Caco-2 (cell line): ENCODE results near the gene AGPAT3. TPM values are rescaled to one million over a fixed set of nuclear protein-coding genes. Genes with fewer than 3 reads are reported as not detected.

Experiments used
- BruUV-seq: library from RNA; stranded (reverse); fragments of 400-500 nt; replicated peaks from 2 replicates; lab custom pipeline; 2021; lab: Mats Ljungman, UMichigan
- CTCF ChIA-PET: fragments of 300-600 bp; sonication (Branson Sonifier 250); formaldehyde crosslinking; loops from one replicate; lab custom pipeline; 2022; ENCODE audit warnings: antibody characterized with exemption; lab: Charles Lee
- POLR2A ChIA-PET: fragments of 300-600 bp; sonication (Branson Sonifier 250); formaldehyde crosslinking; loops from one replicate; lab custom pipeline; 2022; ENCODE audit warnings: antibody characterized with exemption; lab: Charles Lee
- DNase-seq, 2 experiments: peaks; one replicate each; pipeline versions ENCODE4 v3.0.0 to v3.0.0-alpha.2; 2020 to 2022
- H3K27me3 ChIP-seq: replicated peaks from 2 replicates; pipeline ENCODE4 v1.6.0; 2011; ENCODE audit warnings: low read length; ENCODE audit not compliant: control insufficient read depth, insufficient read depth
- H3K36me3 ChIP-seq: 2 replicates; pipeline ENCODE4 v1.5.1; 2011; ENCODE audit warnings: low read length; ENCODE audit not compliant: control insufficient read depth, insufficient read depth
- H3K4me1 ChIP-seq: fragments of 250-450 bp; sonication (Bioruptor Pico); 2 replicates; pipeline ENCODE4 v1.5.1; 2020; ENCODE audit warnings: mild to moderate bottlenecking
- H3K4me3 ChIP-seq: 2 replicates; pipeline ENCODE4 v1.5.1; 2011; ENCODE audit warnings: low read depth, mild to moderate bottlenecking, control low read depth, low read length
- H3K9me3 ChIP-seq: fragments of 250-450 bp; sonication (Bioruptor Pico); 2 replicates; pipeline ENCODE4 v1.5.1; 2020; ENCODE audit warnings: mild to moderate bottlenecking, moderate library complexity
- H3K27ac Mint-ChIP-seq: one replicate; pipeline ENCODE4 v1.8.0; 2022; ENCODE audit warnings: mixed read lengths; ENCODE audit not compliant: unreplicated experiment
- H3K27me3 Mint-ChIP-seq: one replicate; pipeline ENCODE4 v1.8.0; 2022; ENCODE audit warnings: mixed read lengths; ENCODE audit not compliant: insufficient read depth, unreplicated experiment
- H3K36me3 Mint-ChIP-seq: one replicate; pipeline ENCODE4 v1.8.0; 2022; ENCODE audit warnings: mild to moderate bottlenecking, mixed read lengths; ENCODE audit not compliant: insufficient read depth, unreplicated experiment
- H3K4me1 Mint-ChIP-seq: one replicate; pipeline ENCODE4 v1.8.0; 2022; ENCODE audit warnings: low read depth, mixed read lengths; ENCODE audit not compliant: unreplicated experiment
- H3K4me3 Mint-ChIP-seq: one replicate; pipeline ENCODE4 v1.8.0; 2022; ENCODE audit warnings: mild to moderate bottlenecking, moderate library complexity, mixed read lengths; ENCODE audit not compliant: unreplicated experiment
- H3K9me3 Mint-ChIP-seq: one replicate; pipeline ENCODE4 v1.8.0; 2022; ENCODE audit warnings: mixed read lengths; ENCODE audit not compliant: unreplicated experiment
- CTCF ChIP-seq, 2 experiments: fragments of 200-600 bp in 1 of 2; IDR thresholded peaks; 1 replicate in 1 of 2; 2 replicates in 1 of 2; pipeline versions ENCODE4 v1.5.1 to v1.8.0; 2011 to 2022; ENCODE audit warnings: antibody characterized with exemption in 1 of 2, control low read depth in 1 of 2, inconsistent platforms in 1 of 2, low read depth in 1 of 2, low read length in 1 of 2, mild to moderate bottlenecking in 1 of 2, moderate library complexity in 1 of 2; ENCODE audit not compliant: insufficient read depth in 1 of 2, severe bottlenecking in 1 of 2, unreplicated experiment in 1 of 2
- intact Hi-C: fragments of 100-400 bp; cut with micrococcal nuclease; formaldehyde crosslinking; loops from one replicate; pipeline ENCODE4 v1.10.0; 2022; ENCODE audit not compliant: unreplicated experiment
- total RNA-seq: library from RNA; stranded (reverse); gene quantifications from 2 replicates; pipeline ENCODE4 v1.2.3, GENCODE V29; 2022

AGPAT3 gene
- total RNA-seq, 1 experiment from 2014 or later = 61.8 TPM

- Mint-ChIP-seq H3K27ac (peak overlapping the region; percentile 85), H3K27me3 (no peaks in the 10 kb centered on the region), H3K9me3 (no peaks in the 10 kb centered on the region), H3K4me1 (peaks cover 48% of the 10 kb centered on the region), H3K36me3 (peaks cover 33% of the 10 kb centered on the region), H3K4me3 (peak overlapping the region; percentile 81)
- no TSS peak for BruUV-seq
- TF ChIP-seq CTCF (IDR thresholded peaks at IDR 0.05; ENCODE audit: insufficient read depth in 1 of 2, low read depth in 1 of 2, low read length in 1 of 2, severe bottlenecking in 1 of 2, unreplicated experiment in 1 of 2) = no peak
- intact Hi-C loops = loop anchor here (2.0 to 5.0 kb wide), 2 partner anchors 54 to 57 kb away; no protein-coding TSS in a partner anchor
- ChIA-PET CTCF (no interaction called here), POLR2A (no interaction called here)
- Histone ChIP-seq H3K4me1 (peaks cover 18% of the 10 kb centered on the region), H3K9me3 (no peaks in the 10 kb centered on the region), H3K36me3 (peaks cover 1% of the 10 kb centered on the region), H3K27me3 (no peaks in the 10 kb centered on the region), H3K4me3 (peak overlapping the region; percentile 90; the same call in 1 of the 2 replicates)
- DNase-seq = no peak
These were observed 2.9 kb downstream of the AGPAT3 start for GRCh38 chr21:43867948-43868347.

- Histone ChIP-seq H3K4me1 (peaks cover 18% of the 10 kb centered on the region), H3K27me3 (no peaks in the 10 kb centered on the region), H3K4me3 (no peak overlapping the region), H3K9me3 (no peaks in the 10 kb centered on the region), H3K36me3 (peaks cover 1% of the 10 kb centered on the region)
- peak overlapping the region; percentile 45 for H3K27ac Mint-ChIP-seq
- no peaks in the 10 kb centered on the region for H3K27me3 Mint-ChIP-seq
- peak overlapping the region; percentile 81 for H3K4me3 Mint-ChIP-seq
- no peak for DNase-seq
- no TSS peak for BruUV-seq
- CTCF ChIA-PET = interaction anchor here (0.6 kb wide), 1 partner anchor 73 kb away, joined by 3 read pairs; no protein-coding TSS in a partner anchor
- intact Hi-C loops = loop anchor here (5.0 kb wide), 1 partner anchor 54 kb away; no protein-coding TSS in a partner anchor
- no peak for TF ChIP-seq CTCF (IDR thresholded peaks at IDR 0.05; ENCODE audit: insufficient read depth in 1 of 2, low read depth in 1 of 2, low read length in 1 of 2, severe bottlenecking in 1 of 2, unreplicated experiment in 1 of 2)
- POLR2A ChIA-PET = no interaction called here
- H3K4me1 Mint-ChIP-seq = peaks cover 48% of the 10 kb centered on the region
- H3K36me3 Mint-ChIP-seq = peaks cover 35% of the 10 kb centered on the region
- no peaks in the 10 kb centered on the region for H3K9me3 Mint-ChIP-seq
These were observed 3.4 kb downstream of the AGPAT3 start for GRCh38 chr21:43868461-43868860.

GRCh38 chr21:43869486-43870325, 4.7 kb downstream of the AGPAT3 start:
- DNase-seq = no peak
- Histone ChIP-seq H3K9me3 (no peaks in the 10 kb centered on the region; the same call in 1 of the 2 replicates), H3K4me3 (no peak overlapping the region), H3K4me1 (peaks cover 18% of the 10 kb centered on the region), H3K36me3 (peaks cover 1% of the 10 kb centered on the region), H3K27me3 (no peaks in the 10 kb centered on the region)
- H3K36me3 Mint-ChIP-seq = peaks cover 35% of the 10 kb centered on the region
- no TSS peak for BruUV-seq
- CTCF ChIA-PET = no interaction called here
- no peaks in the 10 kb centered on the region for H3K9me3 Mint-ChIP-seq
- no peak overlapping the region for H3K4me3 Mint-ChIP-seq
- TF ChIP-seq CTCF (IDR thresholded peaks at IDR 0.05; ENCODE audit: insufficient read depth in 1 of 2, low read depth in 1 of 2, low read length in 1 of 2, severe bottlenecking in 1 of 2, unreplicated experiment in 1 of 2) = no peak
- peaks cover 48% of the 10 kb centered on the region for H3K4me1 Mint-ChIP-seq
- POLR2A ChIA-PET = no interaction called here
- intact Hi-C loops = loop anchor here (5.0 kb wide), 1 partner anchor 53 kb away; no protein-coding TSS in a partner anchor
- no peaks in the 10 kb centered on the region for H3K27me3 Mint-ChIP-seq
- H3K27ac Mint-ChIP-seq = no peak overlapping the region
